IgD-negative memory B cell (primary cell): ENCODE results near the gene RAPGEF4. TPM values are rescaled to one million over a fixed set of nuclear protein-coding genes. Genes with fewer than 3 reads are reported as not detected.
A peak's percentile ranks its signal among the peaks of the same experiment; 100 is the strongest.
"Not testable (repeated sequence)": the region's sequence is repeated elsewhere in the genome, so short reads cannot be mapped to it uniquely, and the experiment has no call there.

Experiments
- H3K27ac Mint-ChIP-seq, 3 donors: one replicate each; pipeline ENCODE4 v1.8.0; 2020 to 2022; ENCODE audit warnings: mild to moderate bottlenecking in 3 of 3, mixed read lengths in 3 of 3, moderate library complexity in 1 of 3
- H3K27me3 Mint-ChIP-seq: one replicate; pipeline ENCODE4 v1.8.0; 2021; ENCODE audit warnings: mixed read lengths
- H3K36me3 Mint-ChIP-seq: one replicate; pipeline ENCODE4 v1.8.0; 2020; ENCODE audit warnings: mild to moderate bottlenecking, mixed read lengths
- H3K4me1 Mint-ChIP-seq, 3 donors: one replicate each; pipeline ENCODE4 v1.8.0; 2020 to 2022; ENCODE audit warnings: mixed read lengths in 3 of 3, mild to moderate bottlenecking in 1 of 3
- H3K4me3 Mint-ChIP-seq, 4 donors: one replicate each; pipeline ENCODE4 v1.8.0; 2020 to 2022; ENCODE audit warnings: mild to moderate bottlenecking in 4 of 4, mixed read lengths in 4 of 4, moderate library complexity in 3 of 4
- H3K9me3 Mint-ChIP-seq, 3 donors: one replicate each; pipeline ENCODE4 v1.8.0; 2020 to 2021; ENCODE audit warnings: mixed read lengths in 3 of 3, mild to moderate bottlenecking in 1 of 3
- polyA plus RNA-seq: library from polyadenylated mRNA; unstranded; fragments of 300-500 nt; fragmentation: Illumina TruSeq; gene quantifications from one replicate; pipeline ENCODE4 v1.2.3, GENCODE V29; 2021

Gene RAPGEF4
- polyA plus RNA-seq, 1 donor from 2014 or later, result not detected

DNA sequence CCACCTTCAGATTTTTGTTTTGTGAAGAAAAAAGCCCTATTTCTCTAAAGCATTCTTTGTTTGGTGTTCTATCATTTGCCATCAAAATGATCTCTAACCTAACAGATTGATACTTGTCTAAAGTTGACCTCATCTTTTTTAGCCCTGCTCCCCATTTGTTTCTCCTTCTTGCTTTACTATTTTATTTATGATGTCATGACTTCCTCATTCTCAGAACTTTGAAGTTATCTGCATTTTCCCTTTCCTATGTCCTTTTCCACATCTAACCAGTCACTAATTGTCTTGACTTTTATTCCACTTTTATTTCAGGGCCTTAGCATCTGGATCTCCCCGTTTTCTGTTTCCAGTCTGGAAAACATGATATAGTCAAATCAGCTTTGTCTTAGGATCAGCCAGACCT lies 8.3 kb downstream of the RAPGEF4 start:
- Mint-ChIP-seq H3K27ac (no peak overlapping the region), H3K9me3 (peaks cover 2 to 7% (median 5%) of the 10 kb centered on the region in 3 donors), H3K4me1 (no peaks in the 10 kb centered on the region), H3K36me3 (peaks cover 2% of the 10 kb centered on the region), H3K4me3 (no peak overlapping the region), H3K27me3 (peaks cover 4% of the 10 kb centered on the region)

DNA sequence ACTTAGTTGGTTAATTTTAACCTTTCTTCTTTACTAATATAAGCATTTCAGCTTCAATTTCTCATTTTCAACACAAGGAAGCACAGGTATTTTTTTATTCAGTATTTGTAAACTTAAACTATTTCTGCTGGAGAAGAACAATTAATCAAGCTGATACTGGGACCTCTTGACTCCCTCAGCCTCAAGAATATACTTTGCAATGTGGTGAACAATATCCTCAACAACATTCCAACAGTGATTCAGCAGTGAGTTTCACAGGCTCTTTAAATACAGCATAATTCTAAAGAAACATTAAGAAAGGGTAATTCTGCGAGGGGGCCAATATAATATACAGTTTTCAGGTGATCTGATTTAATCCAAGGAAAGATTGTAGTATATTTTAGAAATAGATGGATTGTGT lies 10.0 kb downstream of the RAPGEF4 start:
- no peaks in the 10 kb centered on the region for H3K4me1 Mint-ChIP-seq
- peaks cover 2 to 8% (median 7%) of the 10 kb centered on the region in 3 donors for H3K9me3 Mint-ChIP-seq
- H3K27me3 Mint-ChIP-seq, result peaks cover 4% of the 10 kb centered on the region
- no peak overlapping the region for H3K27ac Mint-ChIP-seq
- H3K4me3 Mint-ChIP-seq, result no peak overlapping the region
- H3K36me3 Mint-ChIP-seq, result peaks cover 2% of the 10 kb centered on the region

DNA sequence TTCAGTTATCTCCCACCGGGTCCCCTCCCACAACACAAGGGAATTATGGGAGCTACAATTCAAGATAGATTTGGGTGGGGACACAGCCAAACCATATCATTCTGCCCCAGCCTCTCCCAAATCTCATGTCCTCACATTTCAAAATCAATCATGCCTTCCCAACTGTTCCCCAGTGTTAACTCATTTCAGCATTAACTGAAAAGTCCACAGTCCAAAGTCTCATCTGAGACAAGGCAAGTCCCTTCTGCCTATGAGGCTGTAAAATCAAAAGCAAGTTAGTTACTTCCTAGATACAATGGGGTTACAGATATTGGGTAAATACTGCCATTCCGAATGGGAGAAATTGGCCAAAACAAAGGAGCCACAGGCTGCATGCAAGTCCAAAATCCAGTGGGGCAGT lies 12.9 kb downstream of the RAPGEF4 start:
- not testable (repeated sequence) for H3K4me1 Mint-ChIP-seq, H3K27ac Mint-ChIP-seq, H3K4me3 Mint-ChIP-seq, H3K36me3 Mint-ChIP-seq, H3K9me3 Mint-ChIP-seq, H3K27me3 Mint-ChIP-seq

DNA sequence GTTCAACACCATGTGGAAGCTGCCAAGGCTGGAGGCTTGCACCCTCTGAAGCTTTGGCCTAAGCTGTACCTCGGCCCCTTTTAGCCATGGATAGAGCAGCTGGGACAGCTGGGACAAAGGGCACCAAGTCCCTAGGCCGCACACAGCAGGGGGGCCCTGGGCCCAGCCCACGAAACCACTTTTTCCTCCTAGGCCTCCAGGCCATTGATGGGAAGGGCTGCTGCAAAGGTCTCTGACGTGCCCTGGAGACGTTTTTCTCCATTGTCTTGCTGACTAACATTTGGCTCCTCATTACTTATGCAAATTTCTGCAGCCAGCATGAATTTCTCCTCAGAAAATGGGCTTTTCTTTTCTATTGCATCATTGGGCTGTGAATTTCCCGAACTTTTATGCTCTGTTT lies 13.7 kb downstream of the RAPGEF4 start:
- peaks cover 4% of the 10 kb centered on the region for H3K27me3 Mint-ChIP-seq
- no peak overlapping the region for H3K4me3 Mint-ChIP-seq
- peaks cover 0 to 3% (median 2%) of the 10 kb centered on the region in 3 donors for H3K9me3 Mint-ChIP-seq
- H3K27ac Mint-ChIP-seq, result no peak overlapping the region
- peaks cover 0 to 1% (median 0%) of the 10 kb centered on the region in 3 donors for H3K4me1 Mint-ChIP-seq
- H3K36me3 Mint-ChIP-seq, result peaks cover 2% of the 10 kb centered on the region

DNA sequence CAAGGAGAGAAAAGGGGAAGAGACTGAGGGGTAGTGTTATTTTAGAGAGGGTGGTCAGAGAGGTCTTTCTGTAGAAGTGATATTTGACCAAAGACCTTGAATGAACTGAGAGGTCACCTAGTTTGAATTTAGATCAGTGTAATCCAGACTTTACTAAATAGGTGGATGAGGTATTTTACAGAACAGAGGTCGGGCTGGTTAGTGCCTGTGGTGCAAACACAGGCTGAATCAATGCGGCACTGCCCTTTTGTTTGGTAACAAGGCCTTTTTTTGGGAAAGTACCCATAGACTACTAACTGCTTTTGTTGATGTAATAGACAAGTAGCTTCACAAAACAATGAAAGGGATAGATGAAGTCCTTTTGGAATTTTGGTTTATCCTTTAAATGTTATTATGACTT lies 15.9 kb downstream of the RAPGEF4 start:
- H3K27ac Mint-ChIP-seq, result peak overlapping the region in 1 of 3 donors; percentile 0
- H3K4me1 Mint-ChIP-seq, result peaks cover 0 to 1% (median 0%) of the 10 kb centered on the region in 3 donors
- H3K9me3 Mint-ChIP-seq, result peaks cover 0 to 3% (median 0%) of the 10 kb centered on the region in 3 donors
- no peaks in the 10 kb centered on the region for H3K36me3 Mint-ChIP-seq
- H3K27me3 Mint-ChIP-seq, result peaks cover 8% of the 10 kb centered on the region
- no peak overlapping the region for H3K4me3 Mint-ChIP-seq

DNA sequence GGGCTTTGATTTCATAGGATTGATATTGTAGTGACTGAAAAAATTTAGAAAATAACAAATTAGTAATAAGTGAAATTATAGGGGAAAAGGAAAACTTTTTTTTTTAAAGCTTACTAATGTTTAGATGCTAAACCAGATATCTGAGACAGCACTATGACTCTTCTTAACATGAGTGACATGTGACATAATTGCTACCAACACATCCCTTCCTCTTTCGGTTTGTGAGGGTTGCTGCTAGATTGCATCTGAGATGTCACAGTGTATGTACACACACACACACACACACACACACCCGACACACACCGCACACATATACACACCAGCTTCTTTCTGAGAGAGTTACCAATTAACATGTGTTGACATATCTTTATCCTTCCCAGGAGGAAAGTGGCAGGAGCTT lies 18.0 kb downstream of the RAPGEF4 start:
- no peaks in the 10 kb centered on the region for H3K36me3 Mint-ChIP-seq
- H3K4me1 Mint-ChIP-seq, result peaks cover 0 to 1% (median 0%) of the 10 kb centered on the region in 3 donors
- no peak overlapping the region for H3K4me3 Mint-ChIP-seq
- peaks cover 0 to 3% (median 0%) of the 10 kb centered on the region in 3 donors for H3K9me3 Mint-ChIP-seq
- H3K27ac Mint-ChIP-seq, result no peak overlapping the region
- peaks cover 8% of the 10 kb centered on the region for H3K27me3 Mint-ChIP-seq

DNA sequence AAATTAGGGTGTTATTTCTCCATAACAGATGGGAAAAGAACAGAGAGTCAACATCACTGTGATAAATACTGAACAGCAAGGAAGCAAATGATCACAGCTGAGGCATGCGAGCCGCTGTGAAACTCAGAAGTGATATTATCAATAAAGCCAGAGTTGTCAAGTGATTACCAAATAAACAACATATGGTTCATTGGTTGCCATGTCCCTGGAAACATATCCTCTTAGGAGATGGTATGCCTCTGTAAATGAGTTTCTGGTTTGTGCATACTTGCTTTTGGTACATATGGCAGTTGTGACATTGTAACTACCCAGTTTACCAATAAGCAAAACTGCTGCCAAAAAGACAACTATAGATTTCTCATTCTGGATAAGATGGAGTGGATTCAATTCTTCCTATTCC lies 23.8 kb downstream of the RAPGEF4 start:
- no peak overlapping the region for H3K4me3 Mint-ChIP-seq
- H3K4me1 Mint-ChIP-seq, result no peaks in the 10 kb centered on the region
- no peak overlapping the region for H3K27ac Mint-ChIP-seq
- peaks cover 9% of the 10 kb centered on the region for H3K27me3 Mint-ChIP-seq
- peaks cover 0 to 4% (median 4%) of the 10 kb centered on the region in 3 donors for H3K9me3 Mint-ChIP-seq
- H3K36me3 Mint-ChIP-seq, result no peaks in the 10 kb centered on the region

DNA sequence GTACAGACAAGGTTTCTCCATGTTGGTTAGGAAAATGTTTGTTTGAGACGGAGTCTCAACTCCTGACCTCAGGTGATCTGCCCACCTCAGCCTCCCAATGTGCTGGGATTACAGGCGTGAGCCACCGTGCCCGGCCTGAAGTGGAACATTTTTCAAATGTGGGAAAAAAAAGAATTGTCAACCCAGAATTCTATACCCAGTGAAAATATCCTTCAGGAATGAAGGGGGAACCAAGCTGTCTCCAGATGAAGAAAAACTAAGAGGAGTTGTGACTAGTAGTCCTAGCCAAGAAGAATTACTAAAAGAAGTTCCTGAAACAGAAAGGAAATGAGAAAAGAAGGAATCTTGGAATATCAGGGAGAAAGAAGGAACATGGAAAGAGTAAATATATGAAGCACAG lies 25.7 kb downstream of the RAPGEF4 start:
- H3K9me3 Mint-ChIP-seq, result peaks cover 0 to 4% (median 4%) of the 10 kb centered on the region in 3 donors
- no peak overlapping the region for H3K4me3 Mint-ChIP-seq
- no peaks in the 10 kb centered on the region for H3K4me1 Mint-ChIP-seq
- H3K27me3 Mint-ChIP-seq, result peaks cover 8% of the 10 kb centered on the region
- no peak overlapping the region for H3K27ac Mint-ChIP-seq
- H3K36me3 Mint-ChIP-seq, result no peaks in the 10 kb centered on the region

DNA sequence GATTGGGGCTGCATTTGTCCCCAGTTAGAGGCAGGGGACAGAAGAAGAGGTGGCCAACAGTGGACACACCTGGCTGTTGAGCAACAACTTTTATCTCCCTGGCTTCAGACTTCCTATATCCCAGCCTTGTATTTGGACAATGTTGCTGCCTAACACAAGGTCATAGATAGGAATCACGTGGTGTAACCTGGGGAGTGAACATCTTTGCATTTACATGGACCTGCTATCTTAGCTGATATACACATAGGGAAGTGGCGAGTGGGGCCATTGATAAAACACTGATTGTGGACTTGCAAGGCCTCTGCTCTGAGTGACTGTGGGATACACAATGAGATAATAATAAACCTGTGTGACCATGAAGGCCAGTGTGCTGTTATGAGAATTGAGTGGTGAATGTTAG lies 26.9 kb downstream of the RAPGEF4 start:
- H3K9me3 Mint-ChIP-seq, result peaks cover 0 to 4% (median 4%) of the 10 kb centered on the region in 3 donors
- H3K36me3 Mint-ChIP-seq, result no peaks in the 10 kb centered on the region
- no peak overlapping the region for H3K4me3 Mint-ChIP-seq
- no peaks in the 10 kb centered on the region for H3K4me1 Mint-ChIP-seq
- peaks cover 3% of the 10 kb centered on the region for H3K27me3 Mint-ChIP-seq
- H3K27ac Mint-ChIP-seq, result no peak overlapping the region

DNA sequence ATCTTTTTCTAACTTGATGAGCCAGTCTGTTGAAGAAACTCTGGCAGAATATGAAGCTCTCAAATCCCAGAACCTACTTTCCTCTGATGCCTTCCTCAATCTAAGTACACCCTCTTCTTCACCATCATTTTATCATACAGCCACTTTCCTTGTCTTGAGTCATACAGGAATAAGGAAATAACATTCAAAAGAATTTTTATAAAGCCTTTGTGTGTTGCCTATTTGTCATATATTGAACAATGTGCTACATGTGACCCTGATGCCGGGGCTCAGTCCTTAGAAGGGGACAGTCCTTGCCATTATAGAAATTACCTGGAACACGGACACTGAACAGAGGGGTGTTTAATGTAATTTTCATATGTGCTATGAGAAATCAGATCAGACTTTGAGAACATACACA lies 27.4 kb downstream of the RAPGEF4 start:
- Mint-ChIP-seq H3K27ac (no peak overlapping the region), H3K9me3 (peaks cover 0 to 4% (median 4%) of the 10 kb centered on the region in 3 donors), H3K36me3 (no peaks in the 10 kb centered on the region), H3K27me3 (peaks cover 3% of the 10 kb centered on the region), H3K4me3 (no peak overlapping the region), H3K4me1 (no peaks in the 10 kb centered on the region)

DNA sequence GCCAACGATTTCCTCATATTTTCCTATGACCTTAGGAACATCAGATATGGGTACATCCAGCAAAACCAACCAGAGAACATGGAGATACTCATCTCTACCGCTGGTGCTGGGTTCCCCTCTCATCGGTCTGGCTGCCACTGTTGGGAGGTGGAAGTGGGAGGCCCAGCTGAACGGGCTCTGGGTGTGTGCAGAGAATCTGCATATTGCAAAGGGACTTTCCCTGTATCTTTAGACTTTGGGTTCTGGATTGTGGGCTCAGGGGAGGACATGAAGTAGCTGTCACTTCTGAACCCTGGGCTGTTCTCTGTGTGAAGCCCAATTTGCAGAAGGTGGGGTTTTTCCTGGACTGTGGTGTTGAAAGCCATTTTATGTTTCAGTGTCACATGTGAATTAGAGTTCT lies 30.0 kb downstream of the RAPGEF4 start:
- Mint-ChIP-seq H3K27ac (no peak overlapping the region), H3K36me3 (no peaks in the 10 kb centered on the region), H3K27me3 (peaks cover 3% of the 10 kb centered on the region), H3K9me3 (peaks cover 0 to 4% (median 3%) of the 10 kb centered on the region in 3 donors), H3K4me1 (no peaks in the 10 kb centered on the region), H3K4me3 (no peak overlapping the region)

DNA sequence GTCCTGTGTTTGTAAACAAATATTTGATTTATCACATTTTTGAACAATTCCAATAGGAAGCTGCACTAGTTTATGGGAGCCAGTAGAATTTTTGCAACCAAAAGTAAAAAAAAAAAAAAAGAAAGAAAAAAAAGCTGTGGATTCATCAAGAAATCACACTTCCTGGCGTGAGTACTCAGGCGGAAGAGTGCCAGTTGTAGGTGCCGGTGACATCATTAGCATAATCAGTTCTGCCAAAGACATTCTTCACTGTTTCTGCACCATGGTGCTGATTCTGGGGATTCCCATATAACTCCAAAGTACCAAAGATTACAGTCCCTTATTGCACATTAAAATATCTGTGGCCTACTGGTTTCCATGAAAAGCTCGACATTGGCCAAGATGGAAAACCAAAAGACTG lies 32.8 kb downstream of the RAPGEF4 start:
- H3K9me3 Mint-ChIP-seq, result no peaks in the 10 kb centered on the region
- H3K27ac Mint-ChIP-seq, result no peak overlapping the region
- H3K27me3 Mint-ChIP-seq, result peaks cover 3% of the 10 kb centered on the region
- H3K4me1 Mint-ChIP-seq, result no peaks in the 10 kb centered on the region
- H3K36me3 Mint-ChIP-seq, result no peaks in the 10 kb centered on the region
- no peak overlapping the region for H3K4me3 Mint-ChIP-seq

DNA sequence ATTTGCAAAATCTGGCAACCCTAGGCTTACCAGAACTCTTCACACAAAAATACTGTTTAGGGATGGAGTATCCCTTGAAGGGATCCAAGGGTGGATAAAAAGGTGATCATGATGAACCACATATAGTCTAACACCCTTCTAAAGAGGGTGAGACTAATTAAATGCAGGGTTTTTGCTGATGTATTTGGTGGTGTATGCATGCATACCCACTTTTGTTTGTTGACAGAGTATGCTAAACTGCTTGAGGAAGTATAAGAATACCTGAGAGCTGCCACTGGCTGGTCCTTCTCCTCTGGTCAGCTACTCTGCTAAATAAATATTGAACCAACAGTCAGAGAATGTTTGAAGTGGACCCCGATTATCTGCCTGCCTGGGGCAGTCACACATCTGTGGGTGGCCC lies 34.2 kb downstream of the RAPGEF4 start:
- no peaks in the 10 kb centered on the region for H3K9me3 Mint-ChIP-seq
- H3K4me1 Mint-ChIP-seq, result no peaks in the 10 kb centered on the region
- no peak overlapping the region for H3K27ac Mint-ChIP-seq
- H3K36me3 Mint-ChIP-seq, result no peaks in the 10 kb centered on the region
- H3K4me3 Mint-ChIP-seq, result no peak overlapping the region
- H3K27me3 Mint-ChIP-seq, result peaks cover 1% of the 10 kb centered on the region

DNA sequence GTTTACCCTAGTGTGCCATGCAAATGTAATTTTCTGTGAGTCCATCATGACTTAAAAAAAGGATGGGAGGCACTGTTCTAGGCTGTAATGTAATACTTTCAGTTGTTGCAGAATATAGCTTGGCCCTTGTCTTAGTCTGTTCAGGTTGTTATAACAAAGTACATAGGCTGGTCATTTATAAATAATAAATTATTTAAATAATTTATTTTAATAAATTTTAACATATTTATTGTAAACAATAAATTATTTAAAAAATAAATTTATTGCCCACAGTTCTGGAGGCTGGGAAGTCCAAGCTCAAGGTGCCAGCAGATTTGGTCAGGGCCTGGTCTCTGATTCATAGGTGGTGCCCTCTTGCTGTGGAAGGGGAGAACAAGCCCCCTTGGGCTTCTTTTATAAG lies 35.2 kb downstream of the RAPGEF4 start:
- Mint-ChIP-seq H3K9me3 (no peaks in the 10 kb centered on the region), H3K27me3 (peaks cover 1% of the 10 kb centered on the region), H3K4me1 (no peaks in the 10 kb centered on the region)

DNA sequence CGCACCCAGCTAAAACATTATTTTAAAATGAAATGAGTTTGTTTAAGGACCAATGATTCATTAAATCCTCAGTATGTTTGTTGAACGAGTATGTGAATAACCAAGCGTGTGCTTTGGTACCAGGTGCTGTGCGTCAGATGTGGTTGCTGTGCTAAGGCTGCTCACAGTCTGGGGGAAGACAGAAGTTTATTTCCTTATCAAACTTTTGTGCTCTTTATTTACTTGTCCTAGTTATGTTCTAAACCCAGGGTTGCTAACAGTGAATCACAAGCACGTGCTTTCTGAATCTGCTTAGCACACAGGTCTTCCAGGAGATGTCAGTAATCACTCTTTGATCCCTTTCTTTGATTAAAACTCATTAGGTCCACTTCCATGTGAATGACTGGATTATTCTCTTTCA lies 37.0 kb downstream of the RAPGEF4 start:
- Mint-ChIP-seq H3K36me3 (no peaks in the 10 kb centered on the region), H3K4me3 (peak overlapping the region in 1 of 4 donors; percentile 29), H3K27me3 (peaks cover 1% of the 10 kb centered on the region), H3K9me3 (peaks cover 0 to 4% (median 2%) of the 10 kb centered on the region in 3 donors), H3K27ac (no peak overlapping the region), H3K4me1 (no peaks in the 10 kb centered on the region)

More for the DNA sequence above, 35.2 kb downstream of the RAPGEF4 start:
- no peak overlapping the region for H3K4me3 Mint-ChIP-seq
- no peak overlapping the region for H3K27ac Mint-ChIP-seq
- no peaks in the 10 kb centered on the region for H3K36me3 Mint-ChIP-seq

DNA sequence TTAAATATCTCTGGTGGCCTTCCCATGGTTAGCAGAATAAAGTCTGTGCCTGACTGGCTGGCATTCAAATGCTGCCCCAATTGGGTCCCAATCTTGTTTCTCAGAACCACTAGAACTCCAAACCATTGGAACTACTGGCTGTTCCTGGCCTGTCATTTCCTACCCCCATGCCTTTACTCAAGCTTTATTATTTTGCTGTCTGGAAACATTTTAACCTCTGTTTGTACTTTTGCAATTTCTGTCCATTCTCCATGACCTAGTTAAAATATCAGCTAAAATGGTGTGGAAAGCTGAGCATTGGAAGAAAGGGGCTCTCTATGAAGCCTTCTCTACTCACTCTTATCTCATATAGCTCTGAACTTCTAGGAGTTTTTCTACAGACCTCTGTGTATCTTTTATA lies 38.7 kb downstream of the RAPGEF4 start:
- H3K36me3 Mint-ChIP-seq, result no peaks in the 10 kb centered on the region
- no peak overlapping the region for H3K4me3 Mint-ChIP-seq
- peaks cover 2% of the 10 kb centered on the region for H3K27me3 Mint-ChIP-seq
- H3K9me3 Mint-ChIP-seq, result peaks cover 0 to 4% (median 2%) of the 10 kb centered on the region in 3 donors
- no peak overlapping the region for H3K27ac Mint-ChIP-seq
- no peaks in the 10 kb centered on the region for H3K4me1 Mint-ChIP-seq

DNA sequence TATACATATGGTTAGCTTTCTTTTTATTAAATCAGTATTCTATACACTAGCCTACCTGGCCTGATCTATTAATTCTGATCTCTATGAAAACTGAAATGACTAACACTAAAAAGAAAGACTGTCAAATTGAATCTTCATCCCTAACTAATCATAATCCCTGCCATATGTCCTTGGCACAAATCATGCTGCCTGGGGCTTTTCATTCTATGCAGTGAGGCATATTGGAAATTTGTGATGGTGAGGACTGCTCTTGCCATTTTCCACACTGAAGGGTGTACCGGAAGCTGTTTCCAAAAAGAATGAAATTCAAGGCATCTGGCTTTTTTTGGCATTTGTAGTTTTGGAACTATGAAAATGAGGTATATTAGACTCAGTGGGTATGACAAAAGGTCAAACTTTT lies 39.7 kb downstream of the RAPGEF4 start:
- Mint-ChIP-seq H3K9me3 (peaks cover 0 to 4% (median 2%) of the 10 kb centered on the region in 3 donors), H3K27me3 (peaks cover 5% of the 10 kb centered on the region), H3K4me3 (no peak overlapping the region), H3K27ac (no peak overlapping the region), H3K36me3 (no peaks in the 10 kb centered on the region), H3K4me1 (no peaks in the 10 kb centered on the region)
